Right lobe of liver (tissue), 6 donors: ENCODE measurements around the gene NHSL2. TPM values are rescaled to one million over a fixed set of nuclear protein-coding genes. Genes with fewer than 3 reads are reported as not detected.

Experiments used
- ATAC-seq, 4 donors: fragments of 200-7000 bp; cut with Tn5 transposase; one replicate each; pipeline ENCODE4 v1.9.1; 2020; ENCODE audit warnings: mild to moderate bottlenecking in 4 of 4, moderate library complexity in 4 of 4
- DNase-seq, 3 donors: peaks; one replicate each; pipeline ENCODE4 v3.0.0-alpha.2; 2020
- H3K27ac ChIP-seq, 3 donors: fragments of 200-600 bp; one replicate each; pipeline ENCODE4 v1.8.0; 2022
- H3K27me3 ChIP-seq, 2 donors: fragments of 200-600 bp; one replicate each; pipeline ENCODE4 v1.8.0; 2022
- H3K36me3 ChIP-seq, 4 donors: fragments of 200-600 bp; sonication (generic) in 1 of 4; one replicate each; pipeline versions ENCODE4 v1.5.1 to v1.8.0; 2017 to 2022; ENCODE audit warnings: control low read depth in 1 of 4
- H3K4me1 ChIP-seq, 4 donors: fragments of 200-600 bp; sonication (generic) in 1 of 4; one replicate each; pipeline versions ENCODE4 v1.5.1 to v1.8.0; 2017 to 2022; ENCODE audit warnings: control low read depth in 1 of 4
- H3K4me3 ChIP-seq, 3 donors: fragments of 200-600 bp; one replicate each; pipeline ENCODE4 v1.8.0; 2022
- H3K9me3 ChIP-seq, 4 donors: fragments of 200-600 bp; sonication (generic) in 1 of 4; one replicate each; pipeline versions ENCODE4 v1.5.1 to v1.8.0; 2017 to 2022; ENCODE audit warnings: control low read depth in 1 of 4
- POLR2A ChIP-seq: fragments of 450-650 bp; IDR thresholded peaks from one replicate; pipeline ENCODE4 v1.6.1; 2017; ENCODE audit warnings: antibody characterized with exemption, mild to moderate bottlenecking
- WGBS: methylation state at CpG from one replicate; pipeline ENCODE4 v1.1.6; 2018; ENCODE audit warnings: low coverage, low lambda C conversion rate; ENCODE audit not compliant: insufficient coverage; ENCODE audit errors: missing lambda C conversion rate; 5-methylcytosine and 5-hydroxymethylcytosine counted together
- intact Hi-C, 2 donors: fragments of 100-400 bp; cut with DNase I; formaldehyde crosslinking; loops; one replicate each; pipeline versions ENCODE4 v1.11.2 to v1.14.1; 2022
- total RNA-seq, 6 experiments: library from RNA; depleted of rRNA in 2 of 6; stranded (reverse); fragments of >200 nt in 2 of 6; fragmentation: NEBNext Ultra II Directional in 3 of 6; extraction: Animal tissue kit (Norgen Biotek cat#: 25700) in 3 of 6; gene quantifications; one replicate each; pipeline versions ENCODE4 v1.1.0 to v1.2.4, GENCODE V29; 2016 to 2023
- TF ChIP-seq, protein P1 (sequence below), 4 donors: fragments of 200-600 bp in 3 of 4; fragments of 450-650 bp in 1 of 4; IDR thresholded peaks; one replicate each; pipeline versions ENCODE4 v1.5.1 to v1.8.0; 2016 to 2022; ENCODE audit warnings: antibody characterized with exemption in 4 of 4, mild to moderate bottlenecking in 2 of 4
- donor health status: DM: no; HTN: yes; CAD: no.
- donor health status: DM: no; HTN: no; CAD: no.
- donor health status: DM: no; HTN: no; CAD: no.
- donor health status: DM: no; HTN: yes; CAD: no.
- donor health status: DM: no; HTN: yes; CAD: no.

The NHSL2 gene
- total RNA-seq, 6 experiments from 2014 or later, result 0.81 to 2.1 (median 1.3) TPM

DNA sequence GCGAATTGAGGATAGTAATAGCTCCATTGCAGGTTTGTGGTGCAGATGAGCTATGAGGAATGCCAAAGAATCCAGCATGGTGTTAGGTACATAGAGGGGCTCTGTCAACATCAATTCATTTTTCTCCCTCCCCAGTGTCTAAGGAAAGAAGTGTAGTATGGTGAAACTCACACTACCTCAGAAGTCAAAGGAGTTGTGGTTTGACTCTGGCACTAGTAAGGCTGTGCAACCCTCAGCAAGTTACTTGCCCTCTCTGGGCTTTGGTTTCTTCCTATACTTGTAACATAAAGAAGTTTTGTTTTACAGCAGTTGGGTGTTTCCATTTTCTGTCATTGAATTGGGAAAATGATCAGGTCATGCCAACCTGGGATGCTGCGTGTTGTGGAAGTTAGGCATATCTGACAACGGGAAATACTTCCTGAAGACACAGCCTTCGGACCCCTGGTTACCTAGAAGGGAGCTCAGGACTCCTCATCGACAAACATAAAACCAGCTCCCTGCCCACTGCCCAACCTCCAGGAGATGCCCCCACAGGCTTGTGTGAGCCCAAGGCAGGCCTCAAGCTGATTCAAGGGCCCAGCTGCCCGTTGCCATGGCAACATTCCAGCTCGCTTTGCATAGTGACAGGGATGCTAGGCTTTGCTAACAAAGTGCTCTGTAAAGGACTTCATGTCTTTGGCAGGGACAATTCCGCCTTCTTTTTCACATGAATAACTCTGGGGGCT is 149.7 kb downstream of the NHSL2 start:
- DNase-seq, result no peak

DNA sequence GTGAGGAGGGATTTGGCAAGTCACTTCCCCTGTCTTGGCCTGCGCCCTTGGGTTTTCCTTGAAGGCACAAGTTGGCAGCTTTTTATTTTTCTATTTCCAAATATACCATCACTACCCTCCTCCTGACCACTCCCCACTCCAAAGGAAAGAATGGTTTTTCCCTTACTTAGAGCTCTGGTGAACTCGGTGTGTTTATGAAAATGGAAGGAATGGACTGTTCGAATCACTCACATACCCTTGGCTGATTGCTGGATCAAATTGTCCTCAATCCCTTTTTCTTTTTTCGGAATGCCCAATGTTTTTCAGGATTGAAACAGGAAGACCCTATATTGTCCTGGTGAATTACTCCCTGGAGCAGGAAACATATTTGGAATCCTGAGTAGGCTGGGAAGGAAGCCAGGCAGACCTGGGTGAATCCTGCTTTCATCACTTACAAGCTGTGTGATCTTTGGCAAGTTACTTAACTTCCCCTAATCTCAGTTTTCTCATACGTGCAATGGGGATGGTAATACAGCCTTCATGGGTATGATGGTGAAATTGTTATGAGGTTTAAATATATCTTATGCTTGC is 150.4 kb downstream of the NHSL2 start:
- no peaks in the 10 kb centered on the region for H3K36me3 ChIP-seq
- 37% methylated on average over 4 of the region's 5 CpGs for WGBS
- no peak for ATAC-seq
- no peaks in the 10 kb centered on the region for H3K4me1 ChIP-seq
- H3K27me3 ChIP-seq, result no peaks in the 10 kb centered on the region
- DNase-seq, result no peak
- no peaks in the 10 kb centered on the region for H3K9me3 ChIP-seq
- no peak overlapping the region for H3K27ac ChIP-seq
- no peak for TF ChIP-seq POLR2A
- TF ChIP-seq, protein P1, sequence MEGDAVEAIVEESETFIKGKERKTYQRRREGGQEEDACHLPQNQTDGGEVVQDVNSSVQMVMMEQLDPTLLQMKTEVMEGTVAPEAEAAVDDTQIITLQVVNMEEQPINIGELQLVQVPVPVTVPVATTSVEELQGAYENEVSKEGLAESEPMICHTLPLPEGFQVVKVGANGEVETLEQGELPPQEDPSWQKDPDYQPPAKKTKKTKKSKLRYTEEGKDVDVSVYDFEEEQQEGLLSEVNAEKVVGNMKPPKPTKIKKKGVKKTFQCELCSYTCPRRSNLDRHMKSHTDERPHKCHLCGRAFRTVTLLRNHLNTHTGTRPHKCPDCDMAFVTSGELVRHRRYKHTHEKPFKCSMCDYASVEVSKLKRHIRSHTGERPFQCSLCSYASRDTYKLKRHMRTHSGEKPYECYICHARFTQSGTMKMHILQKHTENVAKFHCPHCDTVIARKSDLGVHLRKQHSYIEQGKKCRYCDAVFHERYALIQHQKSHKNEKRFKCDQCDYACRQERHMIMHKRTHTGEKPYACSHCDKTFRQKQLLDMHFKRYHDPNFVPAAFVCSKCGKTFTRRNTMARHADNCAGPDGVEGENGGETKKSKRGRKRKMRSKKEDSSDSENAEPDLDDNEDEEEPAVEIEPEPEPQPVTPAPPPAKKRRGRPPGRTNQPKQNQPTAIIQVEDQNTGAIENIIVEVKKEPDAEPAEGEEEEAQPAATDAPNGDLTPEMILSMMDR (IDR thresholded peaks at IDR 0.05), result no peak
- intact Hi-C loops, result no loop called here
- no peak overlapping the region for H3K4me3 ChIP-seq

More for the DNA sequence above, 149.7 kb downstream of the NHSL2 start:
- WGBS, result 35% methylated on average over 3 of the region's 8 CpGs
- intact Hi-C loops, result no loop called here
- H3K4me3 ChIP-seq, result no peak overlapping the region
- H3K4me1 ChIP-seq, result no peaks in the 10 kb centered on the region
- H3K27me3 ChIP-seq, result no peaks in the 10 kb centered on the region
- TF ChIP-seq, protein P1 (IDR thresholded peaks at IDR 0.05), result no peak
- no peak for TF ChIP-seq POLR2A
- H3K27ac ChIP-seq, result no peak overlapping the region
- H3K36me3 ChIP-seq, result no peaks in the 10 kb centered on the region
- no peak for ATAC-seq
- H3K9me3 ChIP-seq, result no peaks in the 10 kb centered on the region

DNA sequence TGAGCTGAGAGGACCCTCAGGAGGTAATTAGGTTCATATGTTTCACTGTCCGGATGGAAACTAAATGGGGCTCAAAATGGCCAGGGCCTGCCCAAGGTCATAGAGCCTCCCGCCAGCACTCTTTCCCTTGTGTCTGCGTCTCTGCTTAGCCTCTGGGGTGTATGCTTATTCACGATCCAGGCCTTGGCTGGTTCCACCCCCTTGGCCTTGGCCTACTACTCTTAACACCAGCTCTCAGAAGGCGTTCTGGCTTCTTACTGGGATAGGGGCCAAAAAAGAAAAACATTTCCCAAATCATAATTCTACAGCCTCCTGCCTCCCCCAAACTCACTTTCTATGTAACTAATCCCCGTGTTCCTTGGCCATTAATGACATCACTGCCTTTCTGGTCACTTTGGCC is 152.3 kb downstream of the NHSL2 start:
- H3K27me3 ChIP-seq, result no peaks in the 10 kb centered on the region
- no peak for DNase-seq
- no peaks in the 10 kb centered on the region for H3K4me1 ChIP-seq
- no peak for TF ChIP-seq POLR2A
- TF ChIP-seq, protein P1 (IDR thresholded peaks at IDR 0.05), result no peak
- no peaks in the 10 kb centered on the region for H3K36me3 ChIP-seq
- H3K4me3 ChIP-seq, result no peak overlapping the region
- WGBS, result 68% methylated on average over 6 of the region's 6 CpGs
- no peak overlapping the region for H3K27ac ChIP-seq
- intact Hi-C loops, result no loop called here
- no peaks in the 10 kb centered on the region for H3K9me3 ChIP-seq
- ATAC-seq, result peak in 3 of 4 donors; percentile 29 to 41 (median 35)

DNA sequence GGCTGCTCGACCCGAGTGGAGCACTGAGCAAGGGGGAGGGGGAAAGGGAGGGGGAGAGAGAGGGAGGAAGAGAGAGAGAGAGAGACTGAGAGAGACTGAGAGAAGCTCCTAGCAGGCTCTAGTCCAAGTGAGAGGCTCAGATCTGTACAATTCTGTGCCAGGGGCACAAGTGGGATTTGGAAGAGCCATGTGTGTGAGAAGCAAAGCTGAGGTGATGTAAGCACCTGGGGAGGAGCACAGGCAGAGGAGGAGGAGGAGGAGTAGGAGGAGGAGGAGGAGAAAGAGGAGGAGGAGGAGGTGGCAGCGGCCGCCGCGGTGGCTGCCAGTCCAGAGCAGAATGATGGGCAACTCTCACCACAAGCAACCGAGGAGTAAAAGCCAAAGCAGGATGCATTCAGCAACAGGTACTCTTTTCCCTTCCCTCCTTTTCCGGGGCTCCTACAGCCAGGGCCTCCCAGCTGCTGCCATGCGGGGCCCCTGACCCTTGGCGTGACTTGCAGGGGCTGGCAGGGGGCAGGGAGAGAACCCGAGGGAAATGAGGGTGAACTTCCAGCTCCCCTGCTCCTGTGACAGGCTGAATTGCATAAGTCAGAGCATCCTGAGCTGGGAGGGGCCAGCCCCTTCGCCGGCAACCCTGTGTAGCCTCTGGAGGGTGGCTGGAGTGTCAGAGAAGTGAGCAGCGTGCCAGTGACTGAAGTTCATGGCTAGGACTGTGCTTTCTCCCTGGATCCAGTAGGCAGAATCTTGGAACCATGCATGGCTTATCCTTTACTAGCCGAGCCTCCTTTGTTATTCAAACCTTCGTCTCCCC is 158.9 kb downstream of the NHSL2 start:
- Histone ChIP-seq H3K4me3 (no peak overlapping the region), H3K9me3 (no peaks in the 10 kb centered on the region), H3K27me3 (no peaks in the 10 kb centered on the region), H3K36me3 (no peaks in the 10 kb centered on the region), H3K27ac (no peak overlapping the region), H3K4me1 (no peaks in the 10 kb centered on the region)
- TF ChIP-seq, protein P1 (IDR thresholded peaks at IDR 0.05), result no peak
- TF ChIP-seq POLR2A, result no peak
- intact Hi-C loops, result no loop called here
- DNase-seq (no peak), ATAC-seq (peak in 2 of 4 donors; percentile 12 to 24)
- 31% methylated on average over 8 of the region's 16 CpGs for WGBS
